ENCODE data around the gene DPYSL5.
"Not testable (repeated sequence)": the region's sequence is repeated elsewhere in the genome, so short reads cannot be mapped to it uniquely, and the experiment has no call there.

Gene DPYSL5

GRCh38 chr2:26917135-26917836 is 69.4 kb downstream of the DPYSL5 start:
- Histone ChIP-seq H3K4me2 (ENCODE audit: low read depth, low read length, poor library complexity, severe bottlenecking) (no peak overlapping the region), H3K9me2 (replicated peaks; ENCODE audit: low read depth, low read length) (no peaks in the 10 kb centered on the region), H2AFZ (ENCODE audit: low read length) (no peak overlapping the region), H3K4me3 (ENCODE audit: low read length, poor library complexity, severe bottlenecking) (no peak overlapping the region), H3K4me1 (ENCODE audit: insufficient read depth, low read length, poor library complexity, severe bottlenecking) (no peaks in the 10 kb centered on the region), H3K79me2 (ENCODE audit: insufficient read depth, low read length) (no peaks in the 10 kb centered on the region), H3K9me3 (ENCODE audit: insufficient read depth, low read depth, low read length) (no peaks in the 10 kb centered on the region), H3K36me3 (ENCODE audit: insufficient read depth, low read length) (no peaks in the 10 kb centered on the region), H3K27me3 (ENCODE audit: insufficient read depth, low read length, poor library complexity, severe bottlenecking) (no peaks in the 10 kb centered on the region), H4K20me1 (ENCODE audit: insufficient read depth, low read length, poor library complexity, severe bottlenecking) (no peaks in the 10 kb centered on the region), H3K9ac (ENCODE audit: low read depth, low read length, poor library complexity, severe bottlenecking) (no peak overlapping the region), H3F3A (ENCODE audit: low read depth) (no peaks in the 10 kb centered on the region)
- no peak for TF ChIP-seq EZH2phosphoT487 (IDR thresholded peaks at IDR 0.05; ENCODE audit: borderline replicate concordance)
- TF ChIP-seq, protein P1, sequence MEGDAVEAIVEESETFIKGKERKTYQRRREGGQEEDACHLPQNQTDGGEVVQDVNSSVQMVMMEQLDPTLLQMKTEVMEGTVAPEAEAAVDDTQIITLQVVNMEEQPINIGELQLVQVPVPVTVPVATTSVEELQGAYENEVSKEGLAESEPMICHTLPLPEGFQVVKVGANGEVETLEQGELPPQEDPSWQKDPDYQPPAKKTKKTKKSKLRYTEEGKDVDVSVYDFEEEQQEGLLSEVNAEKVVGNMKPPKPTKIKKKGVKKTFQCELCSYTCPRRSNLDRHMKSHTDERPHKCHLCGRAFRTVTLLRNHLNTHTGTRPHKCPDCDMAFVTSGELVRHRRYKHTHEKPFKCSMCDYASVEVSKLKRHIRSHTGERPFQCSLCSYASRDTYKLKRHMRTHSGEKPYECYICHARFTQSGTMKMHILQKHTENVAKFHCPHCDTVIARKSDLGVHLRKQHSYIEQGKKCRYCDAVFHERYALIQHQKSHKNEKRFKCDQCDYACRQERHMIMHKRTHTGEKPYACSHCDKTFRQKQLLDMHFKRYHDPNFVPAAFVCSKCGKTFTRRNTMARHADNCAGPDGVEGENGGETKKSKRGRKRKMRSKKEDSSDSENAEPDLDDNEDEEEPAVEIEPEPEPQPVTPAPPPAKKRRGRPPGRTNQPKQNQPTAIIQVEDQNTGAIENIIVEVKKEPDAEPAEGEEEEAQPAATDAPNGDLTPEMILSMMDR (conservative IDR thresholded peaks at IDR 0.05; ENCODE audit: low read length), result no peak

DNA sequence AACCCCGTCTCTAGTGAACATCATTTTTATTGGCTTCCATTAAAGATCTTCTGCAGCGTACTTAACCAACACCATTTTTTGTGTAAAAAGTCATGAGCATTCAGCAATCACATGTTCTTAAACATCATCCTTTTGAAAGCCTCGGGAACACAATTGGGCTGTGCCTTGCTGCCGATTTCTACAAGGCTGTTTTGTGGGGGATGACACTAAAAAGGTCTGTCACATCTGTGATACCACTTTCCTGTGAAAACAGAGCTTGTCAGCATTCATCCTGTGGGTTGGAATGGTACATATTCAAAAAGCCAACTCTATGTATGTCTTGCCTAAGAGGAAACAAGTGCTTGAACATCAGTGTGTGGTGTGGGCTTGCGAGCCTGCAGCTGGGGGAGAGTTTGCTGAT is 73.4 kb downstream of the DPYSL5 start:
- TF ChIP-seq EZH2phosphoT487 (IDR thresholded peaks at IDR 0.05; ENCODE audit: borderline replicate concordance), result no peak
- TF ChIP-seq, protein P1 (conservative IDR thresholded peaks at IDR 0.05; ENCODE audit: low read length), result no peak
- Histone ChIP-seq H3F3A (ENCODE audit: low read depth) (no peaks in the 10 kb centered on the region), H3K36me3 (ENCODE audit: insufficient read depth, low read length) (no peaks in the 10 kb centered on the region), H4K20me1 (ENCODE audit: insufficient read depth, low read length, poor library complexity, severe bottlenecking) (no peaks in the 10 kb centered on the region), H3K4me2 (ENCODE audit: low read depth, low read length, poor library complexity, severe bottlenecking) (no peak overlapping the region), H3K4me3 (ENCODE audit: low read length, poor library complexity, severe bottlenecking) (no peak overlapping the region), H3K9me2 (replicated peaks; ENCODE audit: low read depth, low read length) (no peaks in the 10 kb centered on the region), H3K4me1 (ENCODE audit: insufficient read depth, low read length, poor library complexity, severe bottlenecking) (no peaks in the 10 kb centered on the region), H3K9ac (ENCODE audit: low read depth, low read length, poor library complexity, severe bottlenecking) (no peak overlapping the region), H3K79me2 (ENCODE audit: insufficient read depth, low read length) (no peaks in the 10 kb centered on the region), H3K9me3 (ENCODE audit: insufficient read depth, low read depth, low read length) (no peaks in the 10 kb centered on the region), H2AFZ (ENCODE audit: low read length) (no peak overlapping the region), H3K27me3 (ENCODE audit: insufficient read depth, low read length, poor library complexity, severe bottlenecking) (no peaks in the 10 kb centered on the region)

GRCh38 chr2:26922405-26923188 is 74.7 kb downstream of the DPYSL5 start:
- Histone ChIP-seq H3K4me3 (ENCODE audit: low read length, poor library complexity, severe bottlenecking) (peak overlapping the region; percentile 44), H3F3A (ENCODE audit: low read depth) (no peaks in the 10 kb centered on the region), H3K79me2 (ENCODE audit: insufficient read depth, low read length) (no peaks in the 10 kb centered on the region), H3K9ac (ENCODE audit: low read depth, low read length, poor library complexity, severe bottlenecking) (no peak overlapping the region), H2AFZ (ENCODE audit: low read length) (peak overlapping the region; percentile 89), H4K20me1 (ENCODE audit: insufficient read depth, low read length, poor library complexity, severe bottlenecking) (no peaks in the 10 kb centered on the region), H3K4me1 (ENCODE audit: insufficient read depth, low read length, poor library complexity, severe bottlenecking) (no peaks in the 10 kb centered on the region), H3K9me2 (replicated peaks; ENCODE audit: low read depth, low read length) (no peaks in the 10 kb centered on the region), H3K36me3 (ENCODE audit: insufficient read depth, low read length) (no peaks in the 10 kb centered on the region), H3K4me2 (ENCODE audit: low read depth, low read length, poor library complexity, severe bottlenecking) (peak overlapping the region; percentile 51), H3K27me3 (ENCODE audit: insufficient read depth, low read length, poor library complexity, severe bottlenecking) (no peaks in the 10 kb centered on the region), H3K9me3 (ENCODE audit: insufficient read depth, low read depth, low read length) (no peaks in the 10 kb centered on the region)
- TF ChIP-seq, protein P1 (conservative IDR thresholded peaks at IDR 0.05; ENCODE audit: low read length), result peak; percentile 81
- TF ChIP-seq EZH2phosphoT487 (IDR thresholded peaks at IDR 0.05; ENCODE audit: borderline replicate concordance), result no peak

DNA sequence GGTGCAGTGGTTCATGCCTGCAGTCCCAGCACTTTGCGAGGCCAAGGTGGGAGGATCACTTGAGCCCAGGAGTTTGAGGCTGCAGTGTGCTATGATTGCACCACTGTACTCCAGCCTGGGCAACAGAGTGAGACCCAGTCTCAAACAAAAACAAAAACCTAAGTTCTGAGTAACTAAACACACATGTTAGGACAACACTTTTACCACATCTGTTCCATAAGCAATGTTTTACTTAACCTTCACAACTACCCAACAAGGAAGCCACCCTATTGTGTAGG is 75.2 kb downstream of the DPYSL5 start:
- H3K4me3 ChIP-seq (ENCODE audit: low read length, poor library complexity, severe bottlenecking); H3K79me2 ChIP-seq (ENCODE audit: insufficient read depth, low read length); H3K4me1 ChIP-seq (ENCODE audit: insufficient read depth, low read length, poor library complexity, severe bottlenecking); H3K36me3 ChIP-seq (ENCODE audit: insufficient read depth, low read length); H3K9me2 ChIP-seq (replicated peaks; ENCODE audit: low read depth, low read length); H4K20me1 ChIP-seq (ENCODE audit: insufficient read depth, low read length, poor library complexity, severe bottlenecking); H3K27me3 ChIP-seq (ENCODE audit: insufficient read depth, low read length, poor library complexity, severe bottlenecking); H3K4me2 ChIP-seq (ENCODE audit: low read depth, low read length, poor library complexity, severe bottlenecking); H3F3A ChIP-seq (ENCODE audit: low read depth); H3K9ac ChIP-seq (ENCODE audit: low read depth, low read length, poor library complexity, severe bottlenecking); H3K9me3 ChIP-seq (ENCODE audit: insufficient read depth, low read depth, low read length); H2AFZ ChIP-seq (ENCODE audit: low read length): not testable (repeated sequence)
